Skin of body (tissue), 2 donors: ENCODE measurements around the gene CAPN15. TPM values are rescaled to one million over a fixed set of nuclear protein-coding genes. Genes with fewer than 3 reads are reported as not detected.

Source experiments
- DNase-seq: peaks from one replicate; lab custom pipeline; 2025; lab: John Stamatoyannopoulos, UW
- total RNA-seq: library from RNA; depleted of rRNA; stranded (reverse); fragments of >200 nt; gene quantifications from one replicate; pipeline ENCODE4 v1.2.3, GENCODE V29; 2014

CAPN15 gene
- total RNA-seq, 1 donor from 2014 or later, result 10.2 TPM

DNA sequence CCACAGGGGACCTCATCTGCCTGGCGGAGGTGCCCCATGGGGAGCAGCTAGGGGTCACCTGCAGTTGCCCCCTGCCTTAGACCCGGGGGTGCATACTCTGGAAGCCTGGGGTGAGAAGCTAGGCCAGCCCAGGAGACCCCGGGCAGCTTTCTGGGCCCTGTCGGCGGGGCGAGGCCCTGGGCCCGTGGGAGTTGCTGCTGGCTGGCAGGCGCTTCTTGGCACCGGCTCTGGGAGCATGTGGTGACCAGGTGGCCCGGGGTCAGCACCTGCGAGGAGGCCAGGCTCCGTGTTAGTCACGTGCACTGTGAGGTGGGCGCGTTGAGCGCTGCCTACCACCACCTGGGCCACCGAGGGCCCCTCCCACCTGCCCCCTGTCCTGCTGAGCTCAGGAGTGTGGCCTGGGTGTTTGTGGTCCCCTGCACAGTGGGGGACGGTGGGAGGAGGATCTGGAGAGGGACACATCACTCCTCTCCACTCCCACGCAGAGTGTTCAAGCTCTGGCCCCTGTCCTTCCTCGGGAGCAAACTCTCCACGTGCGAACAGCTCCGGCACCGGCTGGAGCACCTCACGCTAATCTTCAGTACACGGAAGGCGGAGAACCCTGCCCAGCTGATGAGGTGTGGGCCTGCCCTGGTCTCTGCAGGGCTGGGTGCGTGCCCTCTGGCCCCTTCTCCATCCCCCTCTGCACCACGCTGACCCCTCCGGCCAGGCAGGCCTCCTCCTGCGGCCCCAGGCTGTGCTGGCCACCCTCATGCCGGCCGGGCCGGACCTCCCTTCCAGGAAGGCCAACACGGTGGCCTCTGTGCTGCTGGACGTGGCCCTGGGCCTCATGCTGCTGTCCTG, 48.1 kb downstream of the CAPN15 start:
- DNase-seq, result no peak

DNA sequence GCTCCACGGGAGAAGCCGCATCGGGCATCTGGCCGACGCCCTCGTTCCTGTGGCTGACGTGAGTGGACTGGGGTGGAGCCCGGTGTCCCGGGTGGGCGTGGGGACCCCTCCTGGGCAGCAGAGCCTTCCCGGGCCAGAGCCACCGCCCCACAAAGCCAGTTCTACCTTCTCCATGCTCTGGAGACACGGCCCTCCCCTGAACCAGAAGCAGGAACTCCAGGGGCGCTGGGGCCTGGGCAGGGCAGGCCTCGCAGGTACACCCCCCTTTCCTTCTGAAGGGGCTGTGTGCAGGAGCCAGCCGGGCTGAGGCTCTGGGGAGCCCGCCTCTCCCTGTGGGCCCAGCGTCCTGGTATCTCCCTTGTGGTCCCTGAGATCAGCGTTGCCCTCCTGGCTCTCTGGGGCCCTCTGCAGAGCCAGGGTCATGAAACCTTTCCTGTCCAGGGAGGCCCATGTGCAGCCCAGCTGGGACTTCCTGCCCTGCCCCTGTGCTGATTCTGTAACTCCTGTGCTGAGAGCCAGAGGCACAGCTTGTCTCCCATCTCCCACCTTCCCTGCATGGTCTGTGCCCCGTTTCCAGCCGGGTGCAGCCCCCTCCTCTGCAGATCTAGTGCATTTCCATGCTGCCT, 48.8 kb downstream of the CAPN15 start:
- DNase-seq, result no peak

DNA sequence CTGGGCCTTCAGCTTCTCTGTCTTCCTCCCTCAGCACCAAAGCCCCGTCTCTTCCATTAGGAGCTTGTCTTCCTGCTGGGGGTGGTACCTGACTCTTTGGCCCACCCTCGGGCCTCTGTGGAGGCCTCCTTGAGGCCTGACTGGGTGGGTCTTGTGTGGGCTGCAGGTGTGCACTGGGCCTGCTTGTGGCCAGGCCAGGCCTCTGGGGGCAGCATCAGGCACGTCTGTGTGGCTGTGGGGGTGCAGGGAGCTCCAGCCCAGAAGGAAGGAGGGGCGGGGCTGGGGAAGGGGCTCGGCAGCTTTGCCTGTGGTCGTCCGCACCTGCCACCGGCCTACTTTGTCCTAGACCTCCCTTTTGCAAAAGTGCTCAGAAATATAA, 49.3 kb downstream of the CAPN15 start:
- no peak for DNase-seq

DNA sequence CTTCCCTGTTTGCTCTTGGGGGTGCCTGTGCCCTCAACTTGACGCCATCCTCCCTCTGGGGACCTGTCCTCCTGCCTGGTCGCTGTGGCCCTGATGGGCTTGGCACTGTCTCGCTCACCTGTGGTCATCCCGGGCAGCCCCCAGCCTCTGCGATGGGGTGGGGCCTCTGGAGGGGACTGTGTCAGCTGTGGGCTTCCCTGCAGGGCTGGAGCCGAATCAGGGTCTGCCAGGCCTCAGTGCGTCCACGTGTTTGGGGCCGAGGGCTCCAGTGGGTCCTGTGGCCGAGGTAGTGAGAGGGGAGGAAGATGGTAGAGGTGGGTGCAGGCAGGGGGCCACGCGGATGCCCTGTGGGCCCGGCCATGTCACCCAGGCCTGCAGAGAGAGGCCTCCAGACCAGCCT, 50.3 kb downstream of the CAPN15 start:
- no peak for DNase-seq

DNA sequence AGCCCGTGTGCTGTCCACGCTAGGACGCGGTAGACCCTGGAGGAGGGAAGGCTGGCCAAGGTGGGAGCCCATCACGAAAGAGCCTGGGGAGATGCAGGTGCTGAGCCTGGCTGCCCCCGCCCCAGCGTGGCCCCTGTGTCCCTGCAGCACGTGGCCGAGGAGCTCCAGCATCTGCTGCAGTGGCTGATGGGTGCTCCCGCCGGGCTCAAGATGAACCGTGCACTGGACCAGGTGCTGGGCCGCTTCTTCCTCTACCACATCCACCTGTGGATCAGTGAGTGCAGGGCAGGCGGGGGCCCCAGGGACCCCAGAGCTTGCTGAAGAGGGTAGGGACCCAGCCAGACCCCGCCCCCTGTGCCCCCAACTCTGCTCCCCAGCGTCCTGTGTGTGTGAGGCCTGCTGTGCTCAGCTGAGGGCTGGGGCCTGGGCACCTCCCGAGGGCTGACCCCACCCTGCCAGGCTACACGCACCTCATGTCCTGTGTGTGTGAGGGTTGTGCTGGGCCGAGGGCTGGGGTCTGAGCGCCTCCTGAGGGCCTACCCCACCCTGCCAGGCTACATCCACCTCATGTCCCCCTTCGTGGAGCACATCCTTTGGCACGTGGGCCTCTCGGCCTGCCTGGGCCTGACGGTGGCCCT, 50.8 kb downstream of the CAPN15 start:
- no peak for DNase-seq

DNA sequence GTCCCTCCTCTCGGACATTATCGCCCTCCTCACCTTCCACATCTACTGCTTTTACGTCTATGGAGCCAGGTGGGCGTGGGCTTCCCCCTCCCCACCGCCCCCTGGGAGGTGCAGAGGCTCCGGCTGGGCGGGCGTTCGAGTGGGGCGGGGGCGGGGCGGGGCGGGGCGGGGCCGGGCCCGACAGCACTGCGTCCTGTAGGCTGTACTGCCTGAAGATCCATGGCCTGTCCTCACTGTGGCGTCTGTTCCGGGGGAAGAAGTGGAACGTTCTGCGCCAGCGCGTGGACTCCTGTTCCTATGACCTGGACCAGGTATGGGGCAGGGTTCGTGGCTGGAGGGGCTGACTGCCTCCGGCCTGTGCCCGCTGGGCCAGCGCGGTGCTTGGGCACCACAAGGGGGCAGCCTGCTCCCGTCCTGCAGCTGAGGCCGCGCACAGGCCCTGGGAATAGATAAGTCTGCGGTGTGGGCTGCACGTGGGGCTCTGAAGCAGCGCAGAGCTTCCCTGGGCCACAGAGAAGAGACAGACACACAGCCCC, 51.4 kb downstream of the CAPN15 start:
- no peak for DNase-seq

DNA sequence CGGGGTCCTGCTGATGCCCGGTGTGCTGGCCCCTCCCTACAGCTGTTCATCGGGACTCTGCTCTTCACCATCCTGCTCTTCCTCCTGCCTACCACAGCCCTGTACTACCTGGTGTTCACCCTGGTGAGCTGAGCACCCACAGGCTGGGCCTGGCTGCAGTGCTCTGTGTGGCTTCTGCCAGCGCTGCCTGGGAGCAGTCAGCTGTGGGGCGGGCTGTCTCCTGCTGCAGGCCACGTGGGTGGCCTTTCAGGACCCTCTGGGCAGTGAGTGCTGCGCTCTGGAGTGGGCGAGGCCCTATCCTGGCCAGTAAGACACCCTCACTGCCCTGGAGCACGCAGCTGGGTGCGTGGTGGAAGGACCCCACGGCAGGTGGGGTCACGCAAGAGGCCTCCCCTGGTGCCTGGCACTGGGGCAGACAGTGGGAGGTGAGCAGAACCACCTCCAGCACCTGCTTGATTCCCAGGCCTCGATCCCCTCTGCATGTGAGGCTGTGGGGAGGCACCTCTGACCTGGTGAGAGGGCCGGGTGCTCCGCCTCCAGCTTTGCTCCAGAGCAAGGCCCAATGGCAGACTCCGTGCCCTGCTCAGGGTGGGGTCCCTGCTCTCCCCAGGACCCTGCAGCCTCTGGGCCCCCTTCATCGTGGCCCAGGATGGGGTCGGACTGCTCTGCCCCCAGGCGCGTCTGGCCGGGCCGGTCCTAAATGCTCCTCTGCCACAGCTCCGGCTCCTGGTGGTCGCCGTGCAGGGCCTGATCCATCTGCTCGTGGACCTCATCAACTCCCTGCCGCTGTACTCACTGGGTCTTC, 52.8 kb downstream of the CAPN15 start:
- no peak for DNase-seq

DNA sequence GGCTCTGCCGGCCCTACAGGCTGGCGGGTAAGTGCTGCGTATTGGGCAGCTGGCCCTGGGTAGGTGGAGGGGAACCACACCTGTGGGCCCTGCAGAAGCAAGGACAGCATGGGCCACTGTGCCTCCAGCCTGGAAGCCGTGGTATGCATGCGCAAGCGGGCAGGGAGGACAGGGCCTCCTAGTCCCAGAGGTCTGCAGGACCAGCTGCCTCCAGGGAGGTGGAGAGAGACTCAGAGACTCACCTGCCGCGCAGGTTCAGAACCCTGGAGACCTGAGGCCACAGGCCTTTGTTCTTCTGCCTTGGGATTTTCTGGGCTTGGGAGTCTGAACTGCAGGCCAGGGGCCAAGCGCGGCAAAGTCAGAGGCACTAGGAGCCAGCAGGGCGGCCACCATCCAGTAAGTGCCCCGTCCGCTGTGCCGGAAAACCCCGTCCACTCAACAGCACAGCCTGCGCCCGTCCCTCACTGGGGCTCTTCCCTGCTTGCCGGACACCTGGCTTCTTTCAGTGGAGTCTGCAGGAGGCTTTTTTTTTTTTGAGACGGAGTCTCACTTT, 53.5 kb downstream of the CAPN15 start:
- DNase-seq, result no peak

DNA sequence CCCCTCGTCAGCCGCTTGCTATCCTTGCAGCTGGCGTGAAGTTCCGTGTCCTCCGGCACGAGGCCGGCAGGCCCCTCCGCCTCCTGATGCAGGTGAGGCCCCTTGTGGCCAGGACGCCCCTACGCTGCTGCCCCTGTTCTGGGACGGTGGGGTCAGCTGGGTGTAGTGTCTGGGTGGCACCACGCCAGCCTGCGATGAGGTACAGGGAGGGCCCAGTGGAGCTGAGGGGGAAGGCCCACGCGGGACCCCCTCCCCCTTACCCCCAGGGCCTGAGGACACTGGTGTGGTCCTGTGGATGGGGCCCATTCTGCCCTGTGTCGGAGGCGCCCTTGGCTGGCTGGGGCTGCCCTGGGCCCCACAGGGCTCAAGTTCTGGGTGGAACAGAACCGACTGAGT, 54.7 kb downstream of the CAPN15 start:
- no peak for DNase-seq

DNA sequence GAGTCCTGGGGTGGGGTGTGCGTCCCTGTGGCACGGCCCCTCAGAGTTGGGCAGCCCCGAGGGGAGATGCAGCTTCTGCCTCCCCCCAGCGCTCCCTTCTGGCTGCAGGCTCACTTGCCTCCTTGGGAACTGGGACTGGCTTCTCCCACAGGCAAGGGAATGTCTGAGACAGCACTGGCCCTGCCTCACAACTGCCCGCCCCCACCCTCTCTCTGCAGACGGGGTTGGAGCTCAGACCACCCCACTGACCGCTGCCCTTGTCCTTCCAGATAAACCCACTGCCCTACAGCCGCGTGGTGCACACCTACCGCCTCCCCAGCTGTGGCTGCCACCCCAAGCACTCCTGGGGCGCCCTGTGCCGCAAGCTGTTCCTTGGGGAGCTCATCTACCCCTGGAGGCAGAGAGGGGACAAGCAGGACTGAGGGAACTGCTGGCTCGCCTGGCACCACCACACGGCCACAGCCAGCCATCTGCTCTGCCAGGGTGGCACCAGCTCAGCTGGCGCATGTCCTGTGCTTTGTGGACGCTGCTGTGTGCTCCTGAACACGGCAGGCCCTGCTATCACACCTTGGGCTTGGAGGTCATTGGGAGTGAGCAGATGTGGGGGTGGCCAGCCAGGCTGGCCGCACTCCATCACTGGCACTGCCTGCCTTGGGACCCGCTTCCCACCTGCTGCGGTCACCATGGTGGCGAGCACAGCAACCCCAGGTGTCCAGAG, 55.3 kb downstream of the CAPN15 start:
- DNase-seq, result no peak

DNA sequence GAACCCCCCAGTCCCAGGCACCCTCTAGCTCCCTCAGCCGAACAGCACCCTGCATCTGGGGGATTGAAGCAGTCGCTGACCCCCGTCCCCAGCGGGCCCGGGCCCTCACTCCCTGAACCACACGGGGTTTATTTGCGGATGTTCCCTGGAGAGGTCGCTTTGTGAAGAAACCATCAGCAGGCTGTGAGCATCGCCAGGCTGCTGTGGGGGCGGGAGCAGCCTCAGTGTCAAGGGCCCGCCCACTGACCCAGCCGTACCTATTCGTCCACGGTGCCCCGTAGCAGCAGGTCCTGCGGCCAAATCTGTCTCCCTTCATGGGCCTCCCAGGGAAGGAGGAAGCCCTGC, 55.9 kb downstream of the CAPN15 start:
- no peak for DNase-seq

DNA sequence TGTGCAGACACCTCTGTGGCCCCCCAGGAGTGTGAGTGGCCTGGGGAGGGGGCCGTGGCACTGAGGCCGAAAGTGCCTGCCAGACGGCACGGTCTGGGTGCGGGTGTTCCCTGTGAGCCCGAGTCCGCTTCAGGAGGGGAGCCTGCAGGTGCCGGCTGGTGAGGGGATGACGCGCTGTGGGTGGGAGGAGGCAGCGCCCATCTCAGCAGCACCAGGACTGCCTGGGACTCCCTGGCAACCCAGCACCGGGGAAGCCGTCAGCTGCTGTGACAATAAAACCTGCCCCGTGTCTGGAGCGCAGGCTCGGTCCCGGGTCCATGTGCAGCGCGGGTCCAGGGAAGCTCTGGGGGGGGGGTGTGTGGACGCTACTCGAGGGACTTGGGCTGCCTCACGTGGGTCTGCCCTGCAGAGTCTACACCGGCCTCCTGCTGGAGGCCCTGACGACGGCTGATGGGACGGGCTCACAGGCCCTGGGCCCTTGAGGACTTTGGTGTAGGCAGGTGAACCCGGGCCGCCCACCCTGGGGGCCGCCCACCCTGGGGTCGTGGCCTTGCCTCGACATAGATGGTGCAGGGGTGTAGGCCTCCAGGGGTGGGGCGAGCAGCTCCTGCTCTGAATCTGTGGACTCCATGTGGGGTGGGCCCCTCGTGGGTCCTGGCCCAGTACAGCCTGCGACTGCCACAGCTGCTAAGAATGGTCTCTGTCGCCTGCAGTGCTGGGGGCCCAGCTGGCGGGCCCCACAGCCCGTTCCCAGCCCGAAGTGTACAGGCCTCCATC, 56.5 kb downstream of the CAPN15 start:
- DNase-seq, result no peak

DNA sequence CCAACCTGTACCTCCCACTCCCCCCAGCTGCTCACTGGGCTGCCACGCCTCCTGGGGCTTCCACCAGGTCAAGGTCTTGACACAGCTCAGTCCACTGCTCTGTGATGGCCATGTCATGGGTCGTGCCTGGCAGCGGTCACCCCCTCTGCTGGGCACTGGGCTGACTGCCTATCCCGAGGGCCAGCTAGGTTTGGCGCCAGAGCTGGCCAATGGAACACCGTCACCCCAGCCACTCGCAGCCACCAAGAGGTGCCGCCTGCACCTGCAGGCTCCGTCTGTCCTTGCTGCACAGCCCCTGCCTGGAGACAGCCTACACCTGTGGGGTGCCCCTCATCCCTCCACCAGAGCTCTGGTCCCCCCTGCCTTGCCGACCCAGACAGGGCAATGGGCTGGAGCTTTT, 57.8 kb downstream of the CAPN15 start:
- no peak for DNase-seq

DNA sequence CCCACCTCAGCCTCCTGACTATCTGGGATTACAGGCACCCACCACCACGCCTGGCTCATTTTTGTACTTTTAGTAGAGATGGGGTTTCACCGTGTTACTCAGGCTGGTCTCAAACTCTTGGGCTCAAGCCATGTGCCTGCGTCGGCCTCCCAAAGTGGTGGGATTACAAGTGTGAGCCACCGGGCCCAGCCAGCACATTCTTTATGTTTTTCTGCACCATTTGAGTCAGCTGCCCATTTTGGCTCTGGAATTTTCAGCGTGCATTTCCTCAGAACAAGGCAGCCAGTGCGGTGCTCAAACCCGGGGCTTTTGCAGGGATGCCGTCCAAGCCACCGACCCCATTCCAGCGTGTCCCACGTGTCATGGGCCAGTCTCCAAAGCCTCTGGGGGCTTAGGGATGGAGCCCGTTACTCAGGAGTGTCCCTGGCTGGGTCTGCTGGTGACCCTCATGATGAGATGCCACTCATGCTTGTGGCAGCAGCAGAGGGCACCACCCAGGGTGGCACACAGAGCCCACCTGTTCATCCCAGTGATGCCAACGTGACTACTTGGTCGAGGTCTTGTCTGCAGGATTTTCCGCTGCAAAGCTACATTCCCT, 58.6 kb downstream of the CAPN15 start:
- DNase-seq, result no peak

DNA sequence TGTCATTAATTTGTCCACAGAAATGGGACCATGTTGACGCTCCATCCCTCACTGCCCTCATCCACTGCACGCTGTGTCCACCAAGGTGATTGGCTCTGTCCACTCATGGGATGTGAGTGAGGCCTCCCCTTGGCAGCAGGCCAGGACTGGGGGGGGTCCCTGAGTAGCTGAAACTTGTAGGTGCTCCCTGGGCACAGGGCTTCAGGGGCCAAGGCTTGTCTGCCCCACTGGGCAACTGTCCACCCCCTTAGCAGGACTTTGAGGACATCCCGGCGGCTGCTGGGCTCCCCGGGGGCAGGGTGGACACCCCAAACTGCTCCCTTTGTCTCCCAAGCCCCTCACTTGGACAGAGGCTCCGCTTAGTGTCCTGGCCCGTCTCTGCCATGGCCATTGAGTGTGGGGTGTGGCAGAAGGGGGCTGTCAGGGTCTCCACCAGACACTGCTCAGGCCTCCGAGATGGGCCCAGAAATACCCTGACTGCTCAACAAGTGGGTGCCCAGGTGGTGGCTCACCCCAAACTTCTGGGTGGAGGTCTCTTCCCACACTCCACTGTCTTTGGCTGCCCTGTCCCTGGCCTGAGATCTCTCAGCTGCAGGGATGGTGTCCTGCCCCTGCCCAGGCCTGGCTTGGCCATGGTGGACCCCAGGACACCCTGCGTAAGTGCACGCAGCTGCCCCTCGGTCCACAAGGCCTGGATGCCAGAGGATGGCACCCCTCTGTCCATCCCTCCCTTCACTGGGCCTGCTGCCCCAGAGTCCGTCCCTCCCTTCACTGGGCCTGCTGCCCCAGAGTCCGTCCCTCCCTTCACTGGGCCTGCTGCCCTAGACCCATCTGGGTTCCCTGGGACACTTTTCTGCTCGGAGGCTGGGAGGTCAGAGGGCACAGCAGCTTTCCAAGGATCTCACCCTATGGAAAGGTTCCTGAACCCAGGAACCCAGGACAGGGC, 59.4 kb downstream of the CAPN15 start:
- DNase-seq, result no peak

DNA sequence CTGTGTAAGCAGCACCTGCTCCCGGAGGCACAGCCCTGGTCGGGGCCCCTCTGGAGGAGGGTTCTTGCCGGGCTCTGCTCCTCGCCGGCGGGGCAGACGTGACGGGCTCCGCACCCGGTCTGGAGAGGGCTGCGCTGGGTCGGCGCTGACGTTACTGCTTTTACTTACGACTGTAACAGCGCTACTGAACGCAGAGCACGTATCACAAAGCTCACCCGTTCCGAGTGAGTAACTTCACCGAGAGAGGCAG, 61.1 kb downstream of the CAPN15 start:
- no peak for DNase-seq

DNA sequence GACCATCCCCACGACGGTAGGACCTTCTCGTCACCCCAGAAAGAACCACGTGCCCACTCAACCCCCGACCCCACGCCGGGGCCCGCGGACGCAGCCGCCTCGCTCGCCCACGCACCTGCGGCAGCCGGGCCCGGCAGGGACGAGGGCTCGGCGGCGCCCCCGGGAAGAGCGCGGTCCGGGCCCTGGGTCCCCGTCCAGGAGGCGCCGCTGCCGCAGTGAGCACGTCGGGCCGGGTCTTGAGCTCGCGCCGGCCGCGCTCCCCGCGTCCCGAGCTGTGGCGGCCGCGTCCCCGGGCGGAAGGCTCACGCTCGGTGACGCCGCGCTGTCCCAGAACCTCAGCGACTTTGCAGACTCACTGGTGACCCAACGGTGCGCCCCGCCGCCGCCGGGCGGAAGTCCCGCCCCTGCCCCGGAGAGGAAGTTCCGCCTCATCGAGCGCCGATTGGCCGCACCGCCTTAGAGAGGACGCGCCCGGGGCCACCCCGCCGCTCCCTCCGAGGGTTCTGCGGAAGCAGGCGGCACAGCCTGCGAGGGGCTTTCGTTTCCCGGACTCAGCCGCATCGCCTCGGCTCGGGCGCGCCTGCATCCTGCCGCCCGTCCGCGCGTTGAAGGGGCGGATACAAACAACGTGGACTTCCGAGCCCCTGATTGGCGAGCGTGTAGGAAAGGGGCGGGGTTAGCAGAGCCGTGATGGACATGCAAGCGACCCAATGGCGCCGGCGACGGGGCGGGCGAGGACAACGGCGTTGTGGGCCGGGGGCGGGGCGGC, 61.6 kb downstream of the CAPN15 start:
- peak; percentile 97 for DNase-seq

DNA sequence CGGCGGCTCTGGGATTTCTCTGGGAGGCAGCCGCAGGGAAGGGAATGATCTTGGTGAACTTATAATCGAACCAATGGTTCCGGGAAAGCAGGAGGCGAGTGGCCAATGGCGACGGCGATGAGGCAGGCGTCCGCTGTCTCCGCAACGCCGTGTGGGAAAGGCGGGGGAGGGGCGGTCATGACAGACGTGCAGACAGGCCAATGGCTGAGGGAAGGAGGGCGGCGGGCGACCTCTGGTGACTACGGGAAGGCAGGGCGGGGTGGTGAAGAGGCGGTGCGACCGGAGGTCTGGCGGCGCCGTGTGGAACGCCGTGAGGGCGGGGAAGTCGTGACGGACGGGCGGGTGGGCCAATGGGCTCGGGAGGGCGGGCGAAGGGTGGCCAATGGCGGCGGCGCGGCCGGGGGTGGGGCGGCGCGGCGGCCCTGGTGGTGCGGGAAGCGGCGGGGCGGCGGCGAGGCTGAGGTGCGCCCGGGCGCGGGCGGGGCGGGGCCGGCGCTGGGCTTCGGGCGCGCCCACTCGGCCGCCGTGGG, 62.2 kb downstream of the CAPN15 start, which contains the start of gene RAB40C:
Gene RAB40C, plus strand, starts transcription at position 409 of the 530 bp plus-strand sequence. CDS start 226 bp downstream, outside the sequence.
- DNase-seq, result peak; percentile 97
